BE2C (cell line): ENCODE data around the gene SZT2.

Experiments used
- DNase-seq: peaks from one replicate; pipeline ENCODE4 v3.0.0-alpha.2; 2020
- H3K27me3 ChIP-seq: fragments of 250-450 bp; sonication (Bioruptor Pico); 2 replicates; pipeline ENCODE4 v1.5.1; 2020; ENCODE audit warnings: mild to moderate bottlenecking
- H3K36me3 ChIP-seq: fragments of 250-450 bp; sonication (Bioruptor Pico); 2 replicates; pipeline ENCODE4 v1.5.1; 2020; ENCODE audit warnings: mild to moderate bottlenecking
- H3K4me1 ChIP-seq: fragments of 250-450 bp; sonication (Bioruptor Pico); 2 replicates; pipeline ENCODE4 v1.5.1; 2020
- H3K4me3 ChIP-seq: 2 replicates; pipeline ENCODE4 v1.5.1; 2011; ENCODE audit warnings: low read depth, low read length
- H3K9me3 ChIP-seq: fragments of 250-450 bp; sonication (Bioruptor Pico); 2 replicates; pipeline ENCODE4 v1.5.1; 2020
- CTCF ChIP-seq: IDR thresholded peaks from 2 replicates; pipeline ENCODE4 v1.5.1; 2012; ENCODE audit warnings: mild to moderate bottlenecking, low read depth, low read length

The SZT2 gene

GRCh38 chr1:43370564-43370963, 19.1 kb upstream of the SZT2 start:
- no peak for TF ChIP-seq CTCF
- H3K4me1 ChIP-seq = no peaks in the 10 kb centered on the region
- H3K4me3 ChIP-seq = no peak overlapping the region
- H3K27me3 ChIP-seq = no peaks in the 10 kb centered on the region
- H3K9me3 ChIP-seq = no peaks in the 10 kb centered on the region
- no peaks in the 10 kb centered on the region for H3K36me3 ChIP-seq
- no peak for DNase-seq

GRCh38 chr1:43372172-43372571, 17.5 kb upstream of the SZT2 start:
- no peak for TF ChIP-seq CTCF
- Histone ChIP-seq H3K4me3 (no peak overlapping the region), H3K4me1 (no peaks in the 10 kb centered on the region), H3K27me3 (no peaks in the 10 kb centered on the region), H3K9me3 (no peaks in the 10 kb centered on the region), H3K36me3 (no peaks in the 10 kb centered on the region)
- no peak for DNase-seq

GRCh38 chr1:43373066-43373940, 16.4 kb upstream of the SZT2 start:
- Histone ChIP-seq H3K9me3 (no peaks in the 10 kb centered on the region), H3K4me3 (no peak overlapping the region), H3K36me3 (no peaks in the 10 kb centered on the region), H3K4me1 (no peaks in the 10 kb centered on the region), H3K27me3 (no peaks in the 10 kb centered on the region)
- TF ChIP-seq CTCF = no peak
- no peak for DNase-seq

GRCh38 chr1:43376723-43377235, 12.9 kb upstream of the SZT2 start:
- H3K4me1 ChIP-seq = no peaks in the 10 kb centered on the region
- H3K27me3 ChIP-seq = no peaks in the 10 kb centered on the region
- H3K36me3 ChIP-seq = no peaks in the 10 kb centered on the region
- no peak overlapping the region for H3K4me3 ChIP-seq
- no peak for DNase-seq
- no peak for TF ChIP-seq CTCF
- H3K9me3 ChIP-seq = no peaks in the 10 kb centered on the region

- no peaks in the 10 kb centered on the region for H3K9me3 ChIP-seq
- H3K4me3 ChIP-seq = no peak overlapping the region
- H3K27me3 ChIP-seq = no peaks in the 10 kb centered on the region
- no peaks in the 10 kb centered on the region for H3K4me1 ChIP-seq
- no peak for DNase-seq
- no peaks in the 10 kb centered on the region for H3K36me3 ChIP-seq
- no peak for TF ChIP-seq CTCF
Measured at GRCh38 chr1:43377831-43378230, 11.9 kb upstream of the SZT2 start.

GRCh38 chr1:43379476-43379875, 10.2 kb upstream of the SZT2 start:
- Histone ChIP-seq H3K9me3 (no peaks in the 10 kb centered on the region), H3K4me3 (no peak overlapping the region), H3K27me3 (no peaks in the 10 kb centered on the region), H3K36me3 (no peaks in the 10 kb centered on the region), H3K4me1 (no peaks in the 10 kb centered on the region)
- TF ChIP-seq CTCF = no peak
- no peak for DNase-seq
